Mammary epithelial cell (primary cell): ENCODE measurements around the gene SLC49A4.

Source experiments
- CTCF ChIP-seq, 2 donors: IDR thresholded peaks in 1 of 2; conservative IDR thresholded peaks in 1 of 2; 2 replicates each; pipeline ENCODE4 v1.5.1; 2011 to 2012; ENCODE audit warnings: inconsistent platforms in 2 of 2, low read length in 2 of 2, mild to moderate bottlenecking in 2 of 2, control low read depth in 1 of 2, low read depth in 1 of 2; ENCODE audit not compliant: insufficient read depth in 1 of 2; ENCODE audit errors: extremely low read depth in 1 of 2
- EZH2 ChIP-seq: IDR thresholded peaks from 2 replicates; pipeline ENCODE4 v1.6.1; 2012; ENCODE audit warnings: low read length, inconsistent platforms, borderline replicate concordance

- TF ChIP-seq CTCF (conservative IDR thresholded peaks at IDR 0.05 in 1 of 2, IDR thresholded peaks at IDR 0.05 in 1 of 2; ENCODE audit: extremely low read depth in 1 of 2, insufficient read depth in 1 of 2, low read depth in 1 of 2, low read length in 2 of 2) (no peak), EZH2 (no peak)
Observed at GRCh38 chr3:122760453-122761271, 34.2 kb upstream of the SLC49A4 start.
